Keratinocyte (primary cell): Measurements from ENCODE around the gene DCAF4. TPM values are rescaled to one million over a fixed set of nuclear protein-coding genes. Genes with fewer than 3 reads are reported as not detected.

Source experiments
- DNase-seq: peaks from one replicate; pipeline ENCODE4 v3.0.0-alpha.2; 2011; ENCODE audit warnings: low read depth, missing footprints, low spot score
- FAIRE-seq: peaks from 2 replicates; lab custom pipeline; 2011; peaks lifted over from hg19 to GRCh38; lab: Jason Lieb, UNC
- H2AFZ ChIP-seq: 2 replicates; pipeline ENCODE4 v1.6.0; 2012; ENCODE audit warnings: low read length, control low read depth, inconsistent platforms; ENCODE audit not compliant: control insufficient read depth
- H3K27ac ChIP-seq: 2 replicates; pipeline ENCODE4 v1.5.1; 2011; ENCODE audit warnings: low read length; ENCODE audit not compliant: control insufficient read depth, insufficient read depth
- H3K27me3 ChIP-seq: 3 replicates; pipeline ENCODE4 v1.6.0; 2011; ENCODE audit warnings: low read length; ENCODE audit not compliant: control insufficient read depth, insufficient read depth; ENCODE audit errors: extremely low read depth
- H3K36me3 ChIP-seq, 2 experiments: 2 replicates in 1 of 2; 3 replicates in 1 of 2; pipeline ENCODE4 v1.5.1; 2011; ENCODE audit warnings: low read length in 2 of 2, mild to moderate bottlenecking in 1 of 2; ENCODE audit not compliant: control insufficient read depth in 2 of 2, insufficient read depth in 2 of 2; ENCODE audit errors: extremely low read depth in 1 of 2
- H3K4me1 ChIP-seq: 3 replicates; pipeline ENCODE4 v1.5.1; 2011; ENCODE audit warnings: low read length; ENCODE audit not compliant: control insufficient read depth, insufficient read depth; ENCODE audit errors: extremely low read depth
- H3K4me2 ChIP-seq: 3 replicates; pipeline ENCODE4 v1.6.0; 2011; ENCODE audit warnings: low read depth, low read length; ENCODE audit not compliant: control insufficient read depth, insufficient read depth; ENCODE audit errors: extremely low read depth
- H3K4me3 ChIP-seq, 3 experiments: fragments of 200-600 bp in 1 of 3; sonication (generic) in 1 of 3; 2 replicates in 2 of 3; 3 replicates in 1 of 3; pipeline ENCODE4 v1.5.1; 2011 to 2016; ENCODE audit warnings: low read length in 3 of 3, mild to moderate bottlenecking in 3 of 3, control low read depth in 2 of 3, inconsistent platforms in 1 of 3, low read depth in 1 of 3, mixed read lengths in 1 of 3, mixed run types in 1 of 3, moderate library complexity in 1 of 3; ENCODE audit not compliant: control insufficient read depth in 2 of 3, insufficient read depth in 2 of 3; ENCODE audit errors: extremely low read depth in 1 of 3
- H3K79me2 ChIP-seq: 2 replicates; pipeline ENCODE4 v1.6.0; 2012; ENCODE audit warnings: low read length; ENCODE audit not compliant: control insufficient read depth, insufficient read depth
- H3K9ac ChIP-seq: 3 replicates; pipeline ENCODE4 v1.6.0; 2011; ENCODE audit warnings: low read length; ENCODE audit not compliant: control insufficient read depth, insufficient read depth; ENCODE audit errors: extremely low read depth
- H3K9me1 ChIP-seq: 3 replicates; pipeline ENCODE4 v1.6.0; 2011; ENCODE audit warnings: low read length; ENCODE audit not compliant: control insufficient read depth, insufficient read depth; ENCODE audit errors: extremely low read depth
- H3K9me3 ChIP-seq: 2 replicates; pipeline ENCODE4 v1.5.1; 2012; ENCODE audit warnings: low read depth, low read length; ENCODE audit not compliant: control insufficient read depth
- H4K20me1 ChIP-seq: 3 replicates; pipeline ENCODE4 v1.6.0; 2011; ENCODE audit warnings: low read length; ENCODE audit not compliant: control insufficient read depth, insufficient read depth; ENCODE audit errors: extremely low read depth
- CTCF ChIP-seq, 3 experiments: IDR thresholded peaks in 1 of 3; conservative IDR thresholded peaks in 1 of 3; optimal IDR thresholded peaks in 1 of 3; 2 replicates in 2 of 3; 3 replicates in 1 of 3; pipeline versions ENCODE3 to v1.5.1; 2011; ENCODE audit warnings: low read length in 3 of 3, mild to moderate bottlenecking in 3 of 3, moderate library complexity in 2 of 3, control low read depth in 1 of 3, inconsistent platforms in 1 of 3; ENCODE audit not compliant: insufficient read depth in 2 of 3; ENCODE audit errors: extremely low read depth in 1 of 3
- EZH2 ChIP-seq: IDR thresholded peaks from one replicate; pipeline ENCODE4 v1.6.1; 2012; ENCODE audit warnings: inconsistent platforms, mild to moderate bottlenecking, low read length, moderate library complexity
- dilution Hi-C: fragments of 300-500 bp; cut with MboI; formaldehyde crosslinking; loops from one replicate; pipeline ENCODE4 v1.7.0; 2020; ENCODE audit warnings: low sequenced_read_pairs; ENCODE audit not compliant: extremely low pct_ligation_motif_present
- polyA plus RNA-seq, 5 experiments: library from polyadenylated mRNA; depleted of rRNA in 3 of 5; stranded (reverse) in 3 of 5; stranded (forward) in 1 of 5; unstranded in 1 of 5; fragments of >200 nt; gene quantifications; 1 replicate in 1 of 5; 2 replicates in 3 of 5; 3 replicates in 1 of 5; pipeline versions ENCODE4 v1.2.1 to v1.2.3, GENCODE V29; 2011 to 2012; ENCODE audit warnings: missing spikeins in 2 of 5, low read depth in 1 of 5, low replicate concordance in 1 of 5

The DCAF4 gene
- polyA plus RNA-seq, 1 donor (not counting 4 experiments of a cell fraction or from before 2014, with no cell fraction given) = 26.1 TPM

DNA sequence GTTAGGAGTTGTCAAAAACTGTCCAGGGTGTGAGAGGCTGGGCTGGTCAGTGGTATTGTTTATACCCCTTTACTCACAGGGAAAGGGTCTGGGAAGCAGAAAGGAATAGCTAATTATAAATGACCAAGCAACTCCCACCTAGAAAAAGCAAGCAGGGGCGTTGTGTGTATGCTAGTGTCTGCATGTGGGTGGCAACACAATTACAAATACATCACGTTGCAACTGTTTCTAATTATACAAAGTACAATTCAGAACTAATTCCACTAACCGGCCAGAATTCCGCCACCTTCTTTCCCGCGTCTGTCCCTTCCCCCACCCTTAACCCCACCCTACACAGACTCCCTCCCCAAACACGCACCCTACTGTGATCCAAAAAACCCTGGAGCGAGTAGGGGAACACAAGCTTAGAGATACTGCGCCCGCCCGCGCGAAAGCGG lies 34.6 kb upstream of the DCAF4 start:
- Histone ChIP-seq H3K4me2 (peak overlapping the region; percentile 100), H3K9ac (no peak overlapping the region), H3K27ac (no peak overlapping the region), H3K9me3 (no peaks in the 10 kb centered on the region), H3K36me3 (no peaks in the 10 kb centered on the region), H3K27me3 (peaks cover 30% of the 10 kb centered on the region), H3K4me1 (peaks cover 22% of the 10 kb centered on the region), H3K79me2 (no peaks in the 10 kb centered on the region), H2AFZ (peak overlapping the region; percentile 80), H3K9me1 (no peaks in the 10 kb centered on the region), H3K4me3 (peak overlapping the region; percentile 56 to 99 (median 77)), H4K20me1 (no peaks in the 10 kb centered on the region)
- DNase-seq = no peak
- TF ChIP-seq CTCF (optimal IDR thresholded peaks at IDR 0.05 in 1 of 3, IDR thresholded peaks at IDR 0.05 in 1 of 3, conservative IDR thresholded peaks at IDR 0.05 in 1 of 3; ENCODE audit: extremely low read depth in 1 of 3, insufficient read depth in 2 of 3, low read length in 3 of 3) (no peak), EZH2 (peak; percentile 41)
- no peak for FAIRE-seq
- dilution Hi-C loops = no loop called here

GRCh38 chr14:72892103-72892878 lies 34.0 kb upstream of the DCAF4 start:
- no peak for FAIRE-seq

More at GRCh38 chr14:72892103-72892878, 34.0 kb upstream of the DCAF4 start:
- TF ChIP-seq CTCF (optimal IDR thresholded peaks at IDR 0.05 in 1 of 3, IDR thresholded peaks at IDR 0.05 in 1 of 3, conservative IDR thresholded peaks at IDR 0.05 in 1 of 3; ENCODE audit: extremely low read depth in 1 of 3, insufficient read depth in 2 of 3, low read length in 3 of 3) (peak in 1 of 3 experiments; percentile 9), EZH2 (peak; percentile 85)
- H4K20me1 ChIP-seq = no peaks in the 10 kb centered on the region
- DNase-seq = no peak
- peak overlapping the region; percentile 56 to 99 (median 77) for H3K4me3 ChIP-seq
- peak overlapping the region; percentile 52 for H3K9ac ChIP-seq
- H3K4me2 ChIP-seq = peak overlapping the region; percentile 100
- peaks cover 22% of the 10 kb centered on the region for H3K4me1 ChIP-seq
- H3K27ac ChIP-seq = no peak overlapping the region
- H3K36me3 ChIP-seq = no peaks in the 10 kb centered on the region
- H3K27me3 ChIP-seq = peaks cover 29% of the 10 kb centered on the region
- peak overlapping the region; percentile 80 for H2AFZ ChIP-seq
- H3K79me2 ChIP-seq = no peaks in the 10 kb centered on the region
- H3K9me1 ChIP-seq = no peaks in the 10 kb centered on the region
- dilution Hi-C loops = no loop called here
- no peaks in the 10 kb centered on the region for H3K9me3 ChIP-seq
